HG03469 (cell line): ENCODE data around the gene KCNA10.

Experiments used
- ATAC-seq: cut with Tn5 transposase; IDR thresholded peaks from one replicate; pipeline ENCODE4 v1.9.1; 2021; ENCODE audit warnings: mild to moderate bottlenecking, moderate library complexity, moderate number of reproducible peaks; ENCODE audit not compliant: unreplicated experiment

KCNA10 gene

GRCh38 chr1:110501488-110502132, 17.4 kb downstream of the KCNA10 start:
- ATAC-seq: no peak

DNA sequence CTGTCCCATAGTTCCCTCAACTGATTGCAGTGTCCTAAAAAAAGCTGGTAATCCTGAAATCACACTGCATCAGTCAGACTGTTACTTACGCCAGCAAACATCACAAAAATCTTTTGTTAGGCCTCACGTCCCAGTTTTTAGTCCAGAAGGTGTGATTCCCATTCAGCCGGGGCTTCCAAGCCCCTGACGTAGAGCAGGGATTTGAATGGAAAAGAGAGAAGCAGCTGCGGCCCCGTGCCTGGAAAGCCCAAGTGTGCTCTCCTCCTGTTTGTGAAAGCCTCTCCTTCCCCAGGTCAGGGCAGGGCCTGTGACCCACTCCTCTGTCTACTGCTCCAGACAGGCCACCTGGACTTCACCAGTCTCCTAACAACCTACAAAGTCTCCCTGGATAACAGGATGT, 20.7 kb downstream of the KCNA10 start:
- ATAC-seq: no peak

DNA sequence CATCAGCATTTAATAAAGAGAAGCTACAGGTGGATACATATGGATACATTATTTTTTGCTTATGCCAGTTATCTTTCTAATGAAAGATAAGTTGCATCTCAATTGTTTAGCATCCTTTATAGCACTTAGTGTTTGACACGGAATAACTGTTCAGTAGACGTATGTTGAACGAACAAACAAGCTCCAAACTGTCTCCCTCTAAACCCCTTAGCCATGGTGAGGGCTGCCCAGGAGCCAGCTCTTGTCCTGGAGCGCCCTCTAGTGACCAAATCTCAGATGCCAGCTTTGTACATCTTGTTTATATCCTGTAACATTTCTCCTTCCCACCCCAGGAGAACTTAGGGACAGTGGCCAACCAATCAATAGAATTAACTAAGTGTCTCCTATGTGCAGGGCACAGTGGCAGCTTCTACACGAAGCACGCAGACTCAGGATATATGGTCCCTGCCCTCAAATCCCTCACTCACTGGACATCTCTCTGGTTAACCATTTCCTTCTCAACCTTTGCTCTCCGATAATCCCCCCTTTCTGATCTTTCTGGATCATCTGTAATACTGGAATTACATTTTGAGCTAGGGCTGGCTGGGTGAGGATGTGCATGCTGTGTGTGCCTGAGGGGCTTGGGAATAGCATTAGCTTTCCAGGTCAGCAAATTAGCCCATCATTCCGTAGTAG, 22.9 kb downstream of the KCNA10 start:
- no peak for ATAC-seq

GRCh38 chr1:110494522-110495406, 24.2 kb downstream of the KCNA10 start:
- no peak for ATAC-seq

GRCh38 chr1:110494036-110494435, 24.9 kb downstream of the KCNA10 start:
- ATAC-seq: no peak

GRCh38 chr1:110493059-110493699, 25.8 kb downstream of the KCNA10 start:
- no peak for ATAC-seq

- ATAC-seq: no peak
These were observed 26.4 kb downstream of the KCNA10 start for GRCh38 chr1:110492573-110492972.

GRCh38 chr1:110490791-110491451, 28.1 kb downstream of the KCNA10 start:
- no peak for ATAC-seq

- ATAC-seq: no peak
These were observed 28.9 kb downstream of the KCNA10 start for GRCh38 chr1:110489973-110490542.

DNA sequence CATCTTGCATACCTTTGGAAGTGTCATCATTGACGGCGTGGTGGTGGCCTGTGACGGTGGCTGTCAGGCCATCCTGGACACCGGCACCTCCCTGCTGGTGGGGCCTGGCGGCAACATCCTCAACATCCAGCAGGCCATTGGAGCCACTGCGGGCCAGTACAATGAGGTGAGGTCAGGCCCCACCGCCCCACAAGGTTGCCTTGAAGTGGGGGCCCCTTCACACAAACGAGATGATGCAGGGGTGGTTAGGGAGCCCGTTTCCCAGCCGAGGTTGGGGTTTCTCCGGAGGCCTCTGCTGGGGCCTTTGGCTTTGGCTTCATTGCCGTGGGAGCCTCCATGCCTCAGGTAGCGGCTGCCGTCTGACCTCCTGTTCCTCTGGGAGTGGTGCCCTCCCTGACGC, 29.6 kb downstream of the KCNA10 start:
- no peak for ATAC-seq

GRCh38 chr1:110488867-110489266, 30.1 kb downstream of the KCNA10 start:
- no peak for ATAC-seq

- ATAC-seq: no peak
These were observed 30.8 kb downstream of the KCNA10 start for GRCh38 chr1:110488161-110488560.

DNA sequence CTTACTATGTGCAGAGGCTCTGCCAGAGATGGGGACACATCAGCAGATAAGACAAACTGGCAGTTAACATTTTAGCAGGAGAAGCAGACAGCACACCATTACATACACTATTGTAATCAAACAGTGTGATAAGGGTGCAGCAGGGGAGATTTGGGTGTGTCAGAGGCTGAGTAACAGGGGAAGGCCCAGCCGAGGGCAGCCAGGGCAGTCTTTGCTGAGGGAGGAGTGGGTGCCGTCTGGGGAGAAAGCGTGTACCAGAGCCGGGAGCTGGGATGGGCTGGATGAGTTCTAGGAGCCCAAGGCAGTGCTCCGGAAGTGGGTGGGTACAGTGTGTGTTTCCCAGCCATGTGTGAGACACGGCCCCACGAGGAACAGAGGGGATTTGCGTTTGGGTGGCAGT, 31.2 kb downstream of the KCNA10 start:
- no peak for ATAC-seq

DNA sequence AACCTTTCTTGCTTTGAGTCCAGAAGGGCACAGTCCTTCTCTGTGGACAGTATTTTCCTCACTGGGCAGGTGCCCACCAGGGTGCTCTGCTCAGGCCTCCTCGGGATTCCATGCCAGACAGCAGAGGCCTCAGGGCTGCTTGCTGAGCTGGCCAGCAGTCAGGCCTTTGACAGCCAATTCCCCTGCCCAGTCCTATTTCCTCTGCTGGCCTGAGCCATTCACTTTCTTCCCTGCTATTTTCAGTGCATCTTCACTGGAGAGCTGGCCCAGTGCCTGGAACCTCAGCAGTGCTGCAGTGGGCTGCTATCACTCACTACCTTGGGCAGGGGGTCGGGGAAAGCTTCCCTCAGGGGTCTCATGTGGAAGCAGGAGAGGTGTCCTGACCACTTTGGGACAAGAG, 33.2 kb downstream of the KCNA10 start:
- no peak for ATAC-seq

DNA sequence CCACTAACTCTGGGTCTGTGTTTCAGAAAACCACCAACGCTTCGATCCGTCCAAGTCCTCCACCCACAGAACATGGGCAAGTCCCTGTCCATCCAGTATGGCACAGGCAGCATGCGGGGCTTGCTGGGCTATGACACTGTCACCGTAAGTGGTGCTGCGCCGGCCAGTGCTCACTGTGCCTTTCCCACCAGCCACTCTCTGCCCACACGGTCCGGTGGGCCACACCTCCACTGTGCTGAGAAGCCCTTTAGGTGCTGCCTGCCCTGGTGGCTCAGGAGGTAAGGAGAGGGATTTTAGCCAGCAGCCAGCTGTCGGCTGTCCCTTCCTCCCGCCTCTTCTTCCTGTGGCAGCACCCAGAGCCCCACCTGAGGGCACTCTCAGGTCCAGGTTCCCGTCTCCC, 34.2 kb downstream of the KCNA10 start:
- no peak for ATAC-seq

DNA sequence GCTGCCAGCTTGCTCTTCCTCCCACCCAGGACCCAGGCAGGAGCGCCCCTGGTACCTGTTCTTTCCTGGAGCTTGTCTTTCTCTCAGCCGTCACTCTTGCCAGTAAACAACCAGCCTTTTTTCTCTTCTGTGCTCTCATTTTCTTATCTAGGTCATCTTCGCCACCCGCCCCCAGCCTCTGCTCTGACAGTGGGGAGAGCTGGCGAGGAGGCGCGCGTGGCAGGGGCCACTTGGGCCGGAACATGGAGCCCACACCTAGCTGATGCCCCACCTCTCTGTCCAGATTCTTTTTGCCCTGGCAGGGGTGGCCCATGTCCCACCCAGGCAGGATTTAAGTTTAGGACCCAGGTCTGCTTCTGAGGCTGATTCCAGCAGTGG, 35.7 kb downstream of the KCNA10 start:
- no peak for ATAC-seq

GRCh38 chr1:110482662-110483307, 36.2 kb downstream of the KCNA10 start:
- ATAC-seq: no peak

- no peak for ATAC-seq
These were observed 36.9 kb downstream of the KCNA10 start for GRCh38 chr1:110481968-110482623.

DNA sequence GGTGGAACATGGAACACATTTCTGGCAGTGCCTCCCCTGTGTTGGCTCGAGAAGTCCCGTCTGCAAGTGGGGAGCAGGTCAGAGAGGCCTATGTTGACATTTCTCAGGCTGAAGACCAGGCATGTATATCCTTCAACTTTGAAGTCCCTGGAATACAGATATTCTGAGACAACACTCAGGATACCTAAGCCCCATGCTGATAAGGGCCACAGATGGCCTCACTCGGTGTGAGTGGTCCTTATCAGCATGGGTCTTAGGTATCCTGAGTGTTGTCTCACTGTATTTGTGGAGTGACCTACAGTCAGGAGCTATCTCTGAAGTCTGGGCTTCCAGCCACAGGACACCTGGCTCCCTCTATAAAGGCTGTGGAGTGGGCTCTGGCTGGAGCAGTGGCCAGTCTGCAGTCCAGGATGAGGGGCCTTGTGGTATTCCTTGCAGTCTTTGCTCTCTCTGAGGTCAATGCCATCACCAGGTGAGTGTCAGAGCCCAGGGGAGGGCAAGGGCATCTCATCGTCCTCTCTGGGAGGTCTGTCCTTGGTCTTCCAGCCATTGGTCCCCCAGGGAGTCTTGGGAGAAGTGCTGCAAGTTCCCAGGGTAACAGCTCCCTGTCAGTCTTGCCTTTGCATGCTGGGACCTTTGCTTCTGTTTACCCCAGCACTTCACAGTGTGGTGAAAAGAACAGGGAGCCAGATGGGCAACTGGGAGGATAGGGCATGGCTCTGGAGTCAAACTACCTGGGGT, 38.4 kb downstream of the KCNA10 start:
- no peak for ATAC-seq
